Keratinocyte (primary cell): ENCODE measurements around the gene BICD1. TPM values are rescaled to one million over a fixed set of nuclear protein-coding genes. Genes with fewer than 3 reads are reported as not detected.

Source experiments
- DNase-seq: peaks from one replicate; pipeline ENCODE4 v3.0.0-alpha.2; 2011; ENCODE audit warnings: low read depth, missing footprints, low spot score
- FAIRE-seq: peaks from 2 replicates; lab custom pipeline; 2011; peaks lifted over from hg19 to GRCh38; lab: Jason Lieb, UNC
- H2AFZ ChIP-seq: 2 replicates; pipeline ENCODE4 v1.6.0; 2012; ENCODE audit warnings: low read length, control low read depth, inconsistent platforms; ENCODE audit not compliant: control insufficient read depth
- H3K27ac ChIP-seq: 2 replicates; pipeline ENCODE4 v1.5.1; 2011; ENCODE audit warnings: low read length; ENCODE audit not compliant: control insufficient read depth, insufficient read depth
- H3K27me3 ChIP-seq: 3 replicates; pipeline ENCODE4 v1.6.0; 2011; ENCODE audit warnings: low read length; ENCODE audit not compliant: control insufficient read depth, insufficient read depth; ENCODE audit errors: extremely low read depth
- H3K36me3 ChIP-seq, 2 experiments: 2 replicates in 1 of 2; 3 replicates in 1 of 2; pipeline ENCODE4 v1.5.1; 2011; ENCODE audit warnings: low read length in 2 of 2, mild to moderate bottlenecking in 1 of 2; ENCODE audit not compliant: control insufficient read depth in 2 of 2, insufficient read depth in 2 of 2; ENCODE audit errors: extremely low read depth in 1 of 2
- H3K4me1 ChIP-seq: 3 replicates; pipeline ENCODE4 v1.5.1; 2011; ENCODE audit warnings: low read length; ENCODE audit not compliant: control insufficient read depth, insufficient read depth; ENCODE audit errors: extremely low read depth
- H3K4me2 ChIP-seq: 3 replicates; pipeline ENCODE4 v1.6.0; 2011; ENCODE audit warnings: low read depth, low read length; ENCODE audit not compliant: control insufficient read depth, insufficient read depth; ENCODE audit errors: extremely low read depth
- H3K4me3 ChIP-seq, 3 experiments: fragments of 200-600 bp in 1 of 3; sonication (generic) in 1 of 3; 2 replicates in 2 of 3; 3 replicates in 1 of 3; pipeline ENCODE4 v1.5.1; 2011 to 2016; ENCODE audit warnings: low read length in 3 of 3, mild to moderate bottlenecking in 3 of 3, control low read depth in 2 of 3, inconsistent platforms in 1 of 3, low read depth in 1 of 3, mixed read lengths in 1 of 3, mixed run types in 1 of 3, moderate library complexity in 1 of 3; ENCODE audit not compliant: control insufficient read depth in 2 of 3, insufficient read depth in 2 of 3; ENCODE audit errors: extremely low read depth in 1 of 3
- H3K79me2 ChIP-seq: 2 replicates; pipeline ENCODE4 v1.6.0; 2012; ENCODE audit warnings: low read length; ENCODE audit not compliant: control insufficient read depth, insufficient read depth
- H3K9ac ChIP-seq: 3 replicates; pipeline ENCODE4 v1.6.0; 2011; ENCODE audit warnings: low read length; ENCODE audit not compliant: control insufficient read depth, insufficient read depth; ENCODE audit errors: extremely low read depth
- H3K9me1 ChIP-seq: 3 replicates; pipeline ENCODE4 v1.6.0; 2011; ENCODE audit warnings: low read length; ENCODE audit not compliant: control insufficient read depth, insufficient read depth; ENCODE audit errors: extremely low read depth
- H3K9me3 ChIP-seq: 2 replicates; pipeline ENCODE4 v1.5.1; 2012; ENCODE audit warnings: low read depth, low read length; ENCODE audit not compliant: control insufficient read depth
- H4K20me1 ChIP-seq: 3 replicates; pipeline ENCODE4 v1.6.0; 2011; ENCODE audit warnings: low read length; ENCODE audit not compliant: control insufficient read depth, insufficient read depth; ENCODE audit errors: extremely low read depth
- EZH2 ChIP-seq: IDR thresholded peaks from one replicate; pipeline ENCODE4 v1.6.1; 2012; ENCODE audit warnings: inconsistent platforms, mild to moderate bottlenecking, low read length, moderate library complexity
- dilution Hi-C: fragments of 300-500 bp; cut with MboI; formaldehyde crosslinking; loops from one replicate; pipeline ENCODE4 v1.7.0; 2020; ENCODE audit warnings: low sequenced_read_pairs; ENCODE audit not compliant: extremely low pct_ligation_motif_present
- polyA plus RNA-seq, 5 experiments: library from polyadenylated mRNA; depleted of rRNA in 3 of 5; stranded (reverse) in 3 of 5; stranded (forward) in 1 of 5; unstranded in 1 of 5; fragments of >200 nt; gene quantifications; 1 replicate in 1 of 5; 2 replicates in 3 of 5; 3 replicates in 1 of 5; pipeline versions ENCODE4 v1.2.1 to v1.2.3, GENCODE V29; 2011 to 2012; ENCODE audit warnings: missing spikeins in 2 of 5, low read depth in 1 of 5, low replicate concordance in 1 of 5
- TF ChIP-seq, protein P1 (sequence below), 3 experiments: IDR thresholded peaks in 1 of 3; conservative IDR thresholded peaks in 1 of 3; optimal IDR thresholded peaks in 1 of 3; 2 replicates in 2 of 3; 3 replicates in 1 of 3; pipeline versions ENCODE3 to v1.5.1; 2011; ENCODE audit warnings: low read length in 3 of 3, mild to moderate bottlenecking in 3 of 3, moderate library complexity in 2 of 3, control low read depth in 1 of 3, inconsistent platforms in 1 of 3; ENCODE audit not compliant: insufficient read depth in 2 of 3; ENCODE audit errors: extremely low read depth in 1 of 3

The BICD1 gene
- polyA plus RNA-seq, 1 donor (not counting 4 experiments of a cell fraction or from before 2014, with no cell fraction given) = 10.2 TPM

DNA sequence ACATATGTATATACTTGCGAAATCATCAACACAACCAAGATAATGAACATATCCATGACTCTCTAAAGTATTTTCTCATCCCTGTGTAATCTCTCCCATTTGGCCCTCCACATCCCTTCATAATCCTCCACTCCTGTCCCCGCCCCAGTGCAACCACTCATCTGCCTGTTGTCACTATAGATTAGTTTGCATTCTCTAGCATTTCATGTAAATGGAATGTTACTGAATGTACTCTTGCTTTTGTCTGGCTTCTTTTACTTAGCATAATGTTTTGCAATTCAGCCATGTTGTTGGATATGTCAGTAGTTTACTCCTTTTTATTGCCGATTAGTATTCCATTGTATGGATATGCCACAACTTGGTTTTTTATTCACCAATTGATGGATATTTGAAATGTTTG lies 99.1 kb downstream of the BICD1 start:
- FAIRE-seq = no peak
- DNase-seq = no peak
- TF ChIP-seq EZH2 = no peak
- TF ChIP-seq, protein P1, sequence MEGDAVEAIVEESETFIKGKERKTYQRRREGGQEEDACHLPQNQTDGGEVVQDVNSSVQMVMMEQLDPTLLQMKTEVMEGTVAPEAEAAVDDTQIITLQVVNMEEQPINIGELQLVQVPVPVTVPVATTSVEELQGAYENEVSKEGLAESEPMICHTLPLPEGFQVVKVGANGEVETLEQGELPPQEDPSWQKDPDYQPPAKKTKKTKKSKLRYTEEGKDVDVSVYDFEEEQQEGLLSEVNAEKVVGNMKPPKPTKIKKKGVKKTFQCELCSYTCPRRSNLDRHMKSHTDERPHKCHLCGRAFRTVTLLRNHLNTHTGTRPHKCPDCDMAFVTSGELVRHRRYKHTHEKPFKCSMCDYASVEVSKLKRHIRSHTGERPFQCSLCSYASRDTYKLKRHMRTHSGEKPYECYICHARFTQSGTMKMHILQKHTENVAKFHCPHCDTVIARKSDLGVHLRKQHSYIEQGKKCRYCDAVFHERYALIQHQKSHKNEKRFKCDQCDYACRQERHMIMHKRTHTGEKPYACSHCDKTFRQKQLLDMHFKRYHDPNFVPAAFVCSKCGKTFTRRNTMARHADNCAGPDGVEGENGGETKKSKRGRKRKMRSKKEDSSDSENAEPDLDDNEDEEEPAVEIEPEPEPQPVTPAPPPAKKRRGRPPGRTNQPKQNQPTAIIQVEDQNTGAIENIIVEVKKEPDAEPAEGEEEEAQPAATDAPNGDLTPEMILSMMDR (optimal IDR thresholded peaks at IDR 0.05 in 1 of 3, IDR thresholded peaks at IDR 0.05 in 1 of 3, conservative IDR thresholded peaks at IDR 0.05 in 1 of 3; ENCODE audit: extremely low read depth in 1 of 3, insufficient read depth in 2 of 3, low read length in 3 of 3) = no peak
- H4K20me1 ChIP-seq = no peaks in the 10 kb centered on the region
- H3K4me1 ChIP-seq = no peaks in the 10 kb centered on the region
- no peak overlapping the region for H3K27ac ChIP-seq
- no peak overlapping the region for H3K4me2 ChIP-seq
- no peaks in the 10 kb centered on the region for H3K79me2 ChIP-seq
- H3K9me3 ChIP-seq = no peaks in the 10 kb centered on the region
- H2AFZ ChIP-seq = no peak overlapping the region
- no peaks in the 10 kb centered on the region for H3K27me3 ChIP-seq
- H3K36me3 ChIP-seq = no peaks in the 10 kb centered on the region
- no peaks in the 10 kb centered on the region for H3K9me1 ChIP-seq
- H3K4me3 ChIP-seq = no peak overlapping the region
- dilution Hi-C loops = no loop called here
- H3K9ac ChIP-seq = no peak overlapping the region

DNA sequence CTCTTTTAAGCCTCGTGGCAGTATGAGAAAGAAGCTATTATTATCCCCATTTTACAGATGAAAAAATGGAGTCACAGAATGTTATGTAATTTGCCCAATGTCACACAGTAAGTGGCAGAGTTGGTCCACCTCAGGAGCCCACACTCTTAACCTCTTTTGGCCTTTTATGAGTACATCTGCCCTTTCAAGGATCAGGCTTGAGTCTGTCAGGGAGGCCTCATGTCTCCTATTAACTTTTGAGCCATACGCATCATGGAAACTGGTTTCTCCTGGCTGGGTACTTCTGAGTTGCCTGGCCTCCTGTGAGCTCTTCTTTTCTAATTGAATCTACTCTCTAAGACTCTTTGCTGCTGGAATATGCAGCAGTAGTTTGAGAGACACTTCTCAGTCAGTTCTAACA lies 101.7 kb downstream of the BICD1 start:
- Histone ChIP-seq H3K9me3 (no peaks in the 10 kb centered on the region), H3K79me2 (no peaks in the 10 kb centered on the region), H3K27ac (no peak overlapping the region), H3K4me2 (no peak overlapping the region), H3K4me3 (no peak overlapping the region), H4K20me1 (no peaks in the 10 kb centered on the region), H3K27me3 (no peaks in the 10 kb centered on the region), H3K4me1 (peaks cover 6% of the 10 kb centered on the region), H2AFZ (no peak overlapping the region), H3K9ac (no peak overlapping the region), H3K9me1 (no peaks in the 10 kb centered on the region), H3K36me3 (no peaks in the 10 kb centered on the region)
- FAIRE-seq (no peak), DNase-seq (no peak)
- TF ChIP-seq, protein P1 (optimal IDR thresholded peaks at IDR 0.05 in 1 of 3, IDR thresholded peaks at IDR 0.05 in 1 of 3, conservative IDR thresholded peaks at IDR 0.05 in 1 of 3; ENCODE audit: extremely low read depth in 1 of 3, insufficient read depth in 2 of 3, low read length in 3 of 3) = no peak
- no peak for TF ChIP-seq EZH2
- dilution Hi-C loops = no loop called here
